Femur (tissue), 1 donor: ENCODE results near the gene TDRKH.
"Not testable (repeated sequence)": the region's sequence is repeated elsewhere in the genome, so short reads cannot be mapped to it uniquely, and the experiment has no call there.

Experiments used
- DNase-seq: peaks from one replicate; pipeline ENCODE4 v3.0.0-alpha.2; 2017

Gene TDRKH

GRCh38 chr1:151760597-151761385 is 29.5 kb downstream of the TDRKH start:
- no peak for DNase-seq

GRCh38 chr1:151759241-151759640 is 31.1 kb downstream of the TDRKH start:
- DNase-seq = no peak

- DNase-seq = no peak
Observed at GRCh38 chr1:151756291-151756690, 34.0 kb downstream of the TDRKH start.

- DNase-seq = no peak
Observed at GRCh38 chr1:151741516-151741915, 48.8 kb downstream of the TDRKH start.

GRCh38 chr1:151739590-151740355 is 50.5 kb downstream of the TDRKH start:
- no peak for DNase-seq

GRCh38 chr1:151737479-151737878 is 52.8 kb downstream of the TDRKH start:
- DNase-seq = no peak

- no peak for DNase-seq
Observed at GRCh38 chr1:151737026-151737425, 53.3 kb downstream of the TDRKH start.

- not testable (repeated sequence) for DNase-seq
Observed at GRCh38 chr1:151733995-151734394, 56.3 kb downstream of the TDRKH start.

- no peak for DNase-seq
Observed at GRCh38 chr1:151733126-151733525, 57.2 kb downstream of the TDRKH start.

- DNase-seq = no peak
Observed at GRCh38 chr1:151729966-151730291, 60.4 kb downstream of the TDRKH start.

- no peak for DNase-seq
Observed at GRCh38 chr1:151729157-151729965, 60.9 kb downstream of the TDRKH start.

GRCh38 chr1:151728151-151729054 is 61.9 kb downstream of the TDRKH start:
- peak; percentile 63 for DNase-seq

- DNase-seq = no peak
Observed at GRCh38 chr1:151723726-151724370, 66.5 kb downstream of the TDRKH start.
